Keratinocyte (primary cell): ENCODE data around the gene RITA1. TPM values are rescaled to one million over a fixed set of nuclear protein-coding genes. Genes with fewer than 3 reads are reported as not detected.
A peak's percentile ranks its signal among the peaks of the same experiment; 100 is the strongest.

Experiments used
- DNase-seq: peaks from one replicate; pipeline ENCODE4 v3.0.0-alpha.2; 2011; ENCODE audit warnings: low read depth, missing footprints, low spot score
- FAIRE-seq: peaks from 2 replicates; lab custom pipeline; 2011; peaks lifted over from hg19 to GRCh38; lab: Jason Lieb, UNC
- H2AFZ ChIP-seq: 2 replicates; pipeline ENCODE4 v1.6.0; 2012; ENCODE audit warnings: low read length, control low read depth, inconsistent platforms; ENCODE audit not compliant: control insufficient read depth
- H3K27ac ChIP-seq: 2 replicates; pipeline ENCODE4 v1.5.1; 2011; ENCODE audit warnings: low read length; ENCODE audit not compliant: control insufficient read depth, insufficient read depth
- H3K27me3 ChIP-seq: 3 replicates; pipeline ENCODE4 v1.6.0; 2011; ENCODE audit warnings: low read length; ENCODE audit not compliant: control insufficient read depth, insufficient read depth; ENCODE audit errors: extremely low read depth
- H3K36me3 ChIP-seq, 2 experiments: 2 replicates in 1 of 2; 3 replicates in 1 of 2; pipeline ENCODE4 v1.5.1; 2011; ENCODE audit warnings: low read length in 2 of 2, mild to moderate bottlenecking in 1 of 2; ENCODE audit not compliant: control insufficient read depth in 2 of 2, insufficient read depth in 2 of 2; ENCODE audit errors: extremely low read depth in 1 of 2
- H3K4me1 ChIP-seq: 3 replicates; pipeline ENCODE4 v1.5.1; 2011; ENCODE audit warnings: low read length; ENCODE audit not compliant: control insufficient read depth, insufficient read depth; ENCODE audit errors: extremely low read depth
- H3K4me2 ChIP-seq: 3 replicates; pipeline ENCODE4 v1.6.0; 2011; ENCODE audit warnings: low read depth, low read length; ENCODE audit not compliant: control insufficient read depth, insufficient read depth; ENCODE audit errors: extremely low read depth
- H3K4me3 ChIP-seq, 3 experiments: fragments of 200-600 bp in 1 of 3; sonication (generic) in 1 of 3; 2 replicates in 2 of 3; 3 replicates in 1 of 3; pipeline ENCODE4 v1.5.1; 2011 to 2016; ENCODE audit warnings: low read length in 3 of 3, mild to moderate bottlenecking in 3 of 3, control low read depth in 2 of 3, inconsistent platforms in 1 of 3, low read depth in 1 of 3, mixed read lengths in 1 of 3, mixed run types in 1 of 3, moderate library complexity in 1 of 3; ENCODE audit not compliant: control insufficient read depth in 2 of 3, insufficient read depth in 2 of 3; ENCODE audit errors: extremely low read depth in 1 of 3
- H3K79me2 ChIP-seq: 2 replicates; pipeline ENCODE4 v1.6.0; 2012; ENCODE audit warnings: low read length; ENCODE audit not compliant: control insufficient read depth, insufficient read depth
- H3K9ac ChIP-seq: 3 replicates; pipeline ENCODE4 v1.6.0; 2011; ENCODE audit warnings: low read length; ENCODE audit not compliant: control insufficient read depth, insufficient read depth; ENCODE audit errors: extremely low read depth
- H3K9me1 ChIP-seq: 3 replicates; pipeline ENCODE4 v1.6.0; 2011; ENCODE audit warnings: low read length; ENCODE audit not compliant: control insufficient read depth, insufficient read depth; ENCODE audit errors: extremely low read depth
- H3K9me3 ChIP-seq: 2 replicates; pipeline ENCODE4 v1.5.1; 2012; ENCODE audit warnings: low read depth, low read length; ENCODE audit not compliant: control insufficient read depth
- H4K20me1 ChIP-seq: 3 replicates; pipeline ENCODE4 v1.6.0; 2011; ENCODE audit warnings: low read length; ENCODE audit not compliant: control insufficient read depth, insufficient read depth; ENCODE audit errors: extremely low read depth
- EZH2 ChIP-seq: IDR thresholded peaks from one replicate; pipeline ENCODE4 v1.6.1; 2012; ENCODE audit warnings: inconsistent platforms, mild to moderate bottlenecking, low read length, moderate library complexity
- dilution Hi-C: fragments of 300-500 bp; cut with MboI; formaldehyde crosslinking; loops from one replicate; pipeline ENCODE4 v1.7.0; 2020; ENCODE audit warnings: low sequenced_read_pairs; ENCODE audit not compliant: extremely low pct_ligation_motif_present
- polyA plus RNA-seq, 5 experiments: library from polyadenylated mRNA; depleted of rRNA in 3 of 5; stranded (reverse) in 3 of 5; stranded (forward) in 1 of 5; unstranded in 1 of 5; fragments of >200 nt; gene quantifications; 1 replicate in 1 of 5; 2 replicates in 3 of 5; 3 replicates in 1 of 5; pipeline versions ENCODE4 v1.2.1 to v1.2.3, GENCODE V29; 2011 to 2012; ENCODE audit warnings: missing spikeins in 2 of 5, low read depth in 1 of 5, low replicate concordance in 1 of 5
- TF ChIP-seq, protein P1 (sequence below), 3 experiments: IDR thresholded peaks in 1 of 3; conservative IDR thresholded peaks in 1 of 3; optimal IDR thresholded peaks in 1 of 3; 2 replicates in 2 of 3; 3 replicates in 1 of 3; pipeline versions ENCODE3 to v1.5.1; 2011; ENCODE audit warnings: low read length in 3 of 3, mild to moderate bottlenecking in 3 of 3, moderate library complexity in 2 of 3, control low read depth in 1 of 3, inconsistent platforms in 1 of 3; ENCODE audit not compliant: insufficient read depth in 2 of 3; ENCODE audit errors: extremely low read depth in 1 of 3

The RITA1 gene
- polyA plus RNA-seq, 1 donor (not counting 4 experiments of a cell fraction or from before 2014, with no cell fraction given) = 11.8 TPM

DNA sequence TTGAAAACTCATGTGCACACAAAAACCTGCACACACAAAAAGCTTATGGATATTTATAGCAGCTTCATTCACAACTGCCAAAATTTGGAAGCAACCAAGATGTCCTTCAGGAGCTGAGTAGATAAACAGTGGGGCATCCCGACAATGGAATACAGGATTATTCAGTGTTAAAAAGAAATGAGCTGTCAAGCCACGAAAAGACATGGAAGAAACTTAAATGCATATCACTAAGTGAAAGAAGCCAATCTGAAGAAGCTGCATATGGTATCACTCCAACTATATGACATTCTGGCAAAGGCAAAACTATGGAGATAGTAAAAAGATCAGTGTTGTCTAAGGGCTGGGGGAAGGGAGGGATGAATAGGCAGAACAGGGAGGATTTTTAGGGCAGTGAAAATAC lies 30.5 kb downstream of the RITA1 start:
- Histone ChIP-seq H2AFZ (no peak overlapping the region), H3K79me2 (no peaks in the 10 kb centered on the region), H3K27me3 (no peaks in the 10 kb centered on the region), H3K36me3 (no peaks in the 10 kb centered on the region), H3K9me3 (no peaks in the 10 kb centered on the region), H3K4me2 (no peak overlapping the region), H3K27ac (no peak overlapping the region), H3K4me1 (peaks cover 12% of the 10 kb centered on the region), H3K4me3 (no peak overlapping the region), H4K20me1 (no peaks in the 10 kb centered on the region), H3K9me1 (no peaks in the 10 kb centered on the region), H3K9ac (no peak overlapping the region)
- FAIRE-seq = no peak
- TF ChIP-seq EZH2 = no peak
- TF ChIP-seq, protein P1, sequence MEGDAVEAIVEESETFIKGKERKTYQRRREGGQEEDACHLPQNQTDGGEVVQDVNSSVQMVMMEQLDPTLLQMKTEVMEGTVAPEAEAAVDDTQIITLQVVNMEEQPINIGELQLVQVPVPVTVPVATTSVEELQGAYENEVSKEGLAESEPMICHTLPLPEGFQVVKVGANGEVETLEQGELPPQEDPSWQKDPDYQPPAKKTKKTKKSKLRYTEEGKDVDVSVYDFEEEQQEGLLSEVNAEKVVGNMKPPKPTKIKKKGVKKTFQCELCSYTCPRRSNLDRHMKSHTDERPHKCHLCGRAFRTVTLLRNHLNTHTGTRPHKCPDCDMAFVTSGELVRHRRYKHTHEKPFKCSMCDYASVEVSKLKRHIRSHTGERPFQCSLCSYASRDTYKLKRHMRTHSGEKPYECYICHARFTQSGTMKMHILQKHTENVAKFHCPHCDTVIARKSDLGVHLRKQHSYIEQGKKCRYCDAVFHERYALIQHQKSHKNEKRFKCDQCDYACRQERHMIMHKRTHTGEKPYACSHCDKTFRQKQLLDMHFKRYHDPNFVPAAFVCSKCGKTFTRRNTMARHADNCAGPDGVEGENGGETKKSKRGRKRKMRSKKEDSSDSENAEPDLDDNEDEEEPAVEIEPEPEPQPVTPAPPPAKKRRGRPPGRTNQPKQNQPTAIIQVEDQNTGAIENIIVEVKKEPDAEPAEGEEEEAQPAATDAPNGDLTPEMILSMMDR (optimal IDR thresholded peaks at IDR 0.05 in 1 of 3, IDR thresholded peaks at IDR 0.05 in 1 of 3, conservative IDR thresholded peaks at IDR 0.05 in 1 of 3; ENCODE audit: extremely low read depth in 1 of 3, insufficient read depth in 2 of 3, low read length in 3 of 3) = no peak
- no peak for DNase-seq
- dilution Hi-C loops = no loop called here

DNA sequence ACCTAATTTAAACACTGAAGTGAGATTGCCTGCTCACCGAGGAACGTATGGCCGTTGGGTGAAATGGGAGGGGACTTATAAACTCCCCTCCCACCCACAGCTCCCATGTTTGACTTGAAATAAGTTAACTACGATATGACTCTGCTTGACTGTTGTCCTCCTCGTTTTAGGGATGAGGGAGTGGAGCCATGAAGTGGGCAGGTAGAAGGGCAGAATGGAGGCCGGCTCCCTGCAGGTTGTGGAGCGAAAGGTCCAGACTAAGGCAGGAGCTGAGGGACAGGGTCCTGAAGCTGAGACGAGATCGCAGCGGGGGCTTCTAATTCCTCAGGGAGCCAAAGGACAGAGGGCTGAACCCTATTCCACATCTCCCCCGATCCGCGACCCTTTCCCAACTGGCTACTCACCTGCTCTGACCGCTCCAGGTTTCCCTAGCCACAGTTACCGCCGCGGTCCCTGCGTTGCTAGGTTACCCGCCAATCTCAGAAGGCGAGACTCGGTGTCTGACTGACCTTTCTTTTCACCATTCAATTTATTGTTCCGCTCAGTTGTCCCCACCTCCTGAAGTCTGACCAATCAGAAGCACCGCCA lies 35.2 kb downstream of the RITA1 start:
- Histone ChIP-seq H3K4me1 (peaks cover 22% of the 10 kb centered on the region), H3K4me3 (peak overlapping the region; percentile 48 to 87 (median 76)), H4K20me1 (no peaks in the 10 kb centered on the region), H3K27ac (peak overlapping the region; percentile 69), H3K79me2 (peaks cover 6% of the 10 kb centered on the region), H3K9me3 (no peaks in the 10 kb centered on the region), H3K36me3 (no peaks in the 10 kb centered on the region), H3K27me3 (no peaks in the 10 kb centered on the region), H2AFZ (peak overlapping the region; percentile 99), H3K9ac (peak overlapping the region; percentile 71), H3K9me1 (peaks cover 3% of the 10 kb centered on the region), H3K4me2 (peak overlapping the region; percentile 95)
- dilution Hi-C loops = no loop called here
- FAIRE-seq = no peak
- TF ChIP-seq, protein P1 (optimal IDR thresholded peaks at IDR 0.05 in 1 of 3, IDR thresholded peaks at IDR 0.05 in 1 of 3, conservative IDR thresholded peaks at IDR 0.05 in 1 of 3; ENCODE audit: extremely low read depth in 1 of 3, insufficient read depth in 2 of 3, low read length in 3 of 3) = no peak
- TF ChIP-seq EZH2 = no peak
- DNase-seq = no peak
